Bronchial epithelial cell (primary cell): ENCODE results near the gene WIPF3. TPM values are rescaled to one million over a fixed set of nuclear protein-coding genes. Genes with fewer than 3 reads are reported as not detected.

Source experiments
- DNase-seq: peaks from one replicate; pipeline ENCODE4 v3.0.0-alpha.2; 2010; ENCODE audit warnings: low read depth
- FAIRE-seq: peaks from 2 replicates; lab custom pipeline; 2011; peaks lifted over from hg19 to GRCh38; lab: Jason Lieb, UNC
- H3K27me3 ChIP-seq: 2 replicates; pipeline ENCODE4 v1.5.1; 2011; ENCODE audit warnings: low read length; ENCODE audit not compliant: control insufficient read depth, insufficient read depth
- H3K36me3 ChIP-seq: 2 replicates; pipeline ENCODE4 v1.5.1; 2011; ENCODE audit warnings: low read length; ENCODE audit not compliant: control insufficient read depth, insufficient read depth
- H3K4me3 ChIP-seq: 2 replicates; pipeline ENCODE4 v1.5.1; 2011; ENCODE audit warnings: mild to moderate bottlenecking, low read depth, low read length, control low read depth
- total RNA-seq: library from RNA; depleted of rRNA; stranded (reverse); fragments of >200 nt; gene quantifications from 2 replicates; pipeline ENCODE4 v1.2.1, GENCODE V29; 2014
- TF ChIP-seq, protein P1 (sequence below): IDR thresholded peaks from 2 replicates; pipeline ENCODE4 v1.5.1; 2011; ENCODE audit warnings: mild to moderate bottlenecking, moderate library complexity, low read length, control low read depth, inconsistent platforms; ENCODE audit not compliant: insufficient read depth, severe bottlenecking

Gene WIPF3
- total RNA-seq, 1 donor from 2014 or later: under 0.01 TPM

DNA sequence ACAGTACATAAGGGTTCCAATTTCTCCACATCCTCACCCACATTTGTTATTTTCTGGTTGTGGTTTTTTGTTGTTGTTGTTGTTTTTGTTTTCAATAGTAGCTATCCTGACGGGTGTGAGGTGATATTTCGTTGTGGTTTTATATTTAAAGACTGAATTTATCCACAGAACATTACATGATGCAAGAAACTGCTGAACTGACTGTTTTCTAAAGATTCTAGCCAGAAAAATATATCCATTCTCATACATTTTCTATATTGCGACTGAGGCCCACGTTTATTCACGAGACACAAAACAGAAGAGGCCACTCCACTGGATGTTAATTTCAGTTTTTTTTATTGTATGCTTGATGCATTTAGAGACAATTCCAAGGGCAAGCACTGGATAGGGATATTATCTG is 113.5 kb downstream of the WIPF3 start:
- H3K27me3 ChIP-seq: no peaks in the 10 kb centered on the region
- H3K36me3 ChIP-seq: peaks cover 3% of the 10 kb centered on the region
- FAIRE-seq (no peak), DNase-seq (no peak)
- TF ChIP-seq, protein P1, sequence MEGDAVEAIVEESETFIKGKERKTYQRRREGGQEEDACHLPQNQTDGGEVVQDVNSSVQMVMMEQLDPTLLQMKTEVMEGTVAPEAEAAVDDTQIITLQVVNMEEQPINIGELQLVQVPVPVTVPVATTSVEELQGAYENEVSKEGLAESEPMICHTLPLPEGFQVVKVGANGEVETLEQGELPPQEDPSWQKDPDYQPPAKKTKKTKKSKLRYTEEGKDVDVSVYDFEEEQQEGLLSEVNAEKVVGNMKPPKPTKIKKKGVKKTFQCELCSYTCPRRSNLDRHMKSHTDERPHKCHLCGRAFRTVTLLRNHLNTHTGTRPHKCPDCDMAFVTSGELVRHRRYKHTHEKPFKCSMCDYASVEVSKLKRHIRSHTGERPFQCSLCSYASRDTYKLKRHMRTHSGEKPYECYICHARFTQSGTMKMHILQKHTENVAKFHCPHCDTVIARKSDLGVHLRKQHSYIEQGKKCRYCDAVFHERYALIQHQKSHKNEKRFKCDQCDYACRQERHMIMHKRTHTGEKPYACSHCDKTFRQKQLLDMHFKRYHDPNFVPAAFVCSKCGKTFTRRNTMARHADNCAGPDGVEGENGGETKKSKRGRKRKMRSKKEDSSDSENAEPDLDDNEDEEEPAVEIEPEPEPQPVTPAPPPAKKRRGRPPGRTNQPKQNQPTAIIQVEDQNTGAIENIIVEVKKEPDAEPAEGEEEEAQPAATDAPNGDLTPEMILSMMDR: no peak
- no peak overlapping the region for H3K4me3 ChIP-seq

DNA sequence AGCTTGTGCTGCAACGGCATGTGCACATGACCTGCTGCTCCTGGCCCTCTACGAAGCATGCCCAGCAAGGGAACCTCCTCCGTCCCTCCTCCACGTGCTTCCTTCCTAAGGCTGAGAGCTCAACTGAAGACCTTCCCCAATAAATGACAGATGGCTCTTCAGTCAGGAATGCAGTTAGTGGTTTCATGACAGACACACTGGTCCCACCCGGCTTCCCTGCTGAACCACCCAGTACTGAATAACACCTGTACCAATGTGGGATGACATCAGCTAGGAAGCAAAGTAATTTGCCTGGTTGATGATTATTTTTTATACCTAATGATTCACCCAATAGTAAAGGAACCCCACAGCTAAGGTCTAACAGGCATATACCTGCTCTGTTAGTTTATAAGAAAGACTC is 114.2 kb downstream of the WIPF3 start:
- peaks cover 3% of the 10 kb centered on the region for H3K36me3 ChIP-seq
- no peaks in the 10 kb centered on the region for H3K27me3 ChIP-seq
- FAIRE-seq (no peak), DNase-seq (no peak)
- TF ChIP-seq, protein P1: no peak
- H3K4me3 ChIP-seq: no peak overlapping the region

DNA sequence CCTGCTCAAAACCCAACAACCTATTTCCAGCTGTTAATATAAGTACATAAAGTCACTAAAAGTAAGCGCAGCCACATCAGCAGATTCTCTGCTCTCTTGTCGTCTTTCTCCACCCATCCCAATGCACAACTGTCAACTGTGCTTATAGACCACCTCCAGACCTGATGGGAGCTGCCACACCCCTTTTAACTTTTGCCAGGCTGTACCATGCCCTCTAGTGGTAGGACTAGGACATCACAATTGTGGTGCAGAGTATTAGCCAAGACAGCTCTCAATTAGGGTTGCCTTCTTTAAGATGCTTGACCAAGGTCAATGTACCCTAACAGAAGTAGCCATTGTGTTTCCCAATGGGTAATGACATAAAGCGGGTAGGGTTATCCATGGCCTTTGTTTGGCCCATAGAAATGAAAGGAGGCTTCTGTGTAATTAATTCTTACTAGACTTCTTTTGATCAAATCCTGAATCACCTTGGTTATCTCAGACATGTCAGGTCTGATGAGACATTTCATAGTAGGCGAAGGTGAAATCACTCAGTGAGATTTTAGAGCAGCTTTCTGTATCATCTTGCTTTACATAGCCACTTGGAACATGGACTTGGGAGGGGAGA is 115.2 kb downstream of the WIPF3 start:
- DNase-seq (peak; percentile 64), FAIRE-seq (no peak)
- Histone ChIP-seq H3K4me3 (no peak overlapping the region), H3K36me3 (peaks cover 3% of the 10 kb centered on the region), H3K27me3 (no peaks in the 10 kb centered on the region)
- TF ChIP-seq, protein P1: peak; percentile 85

DNA sequence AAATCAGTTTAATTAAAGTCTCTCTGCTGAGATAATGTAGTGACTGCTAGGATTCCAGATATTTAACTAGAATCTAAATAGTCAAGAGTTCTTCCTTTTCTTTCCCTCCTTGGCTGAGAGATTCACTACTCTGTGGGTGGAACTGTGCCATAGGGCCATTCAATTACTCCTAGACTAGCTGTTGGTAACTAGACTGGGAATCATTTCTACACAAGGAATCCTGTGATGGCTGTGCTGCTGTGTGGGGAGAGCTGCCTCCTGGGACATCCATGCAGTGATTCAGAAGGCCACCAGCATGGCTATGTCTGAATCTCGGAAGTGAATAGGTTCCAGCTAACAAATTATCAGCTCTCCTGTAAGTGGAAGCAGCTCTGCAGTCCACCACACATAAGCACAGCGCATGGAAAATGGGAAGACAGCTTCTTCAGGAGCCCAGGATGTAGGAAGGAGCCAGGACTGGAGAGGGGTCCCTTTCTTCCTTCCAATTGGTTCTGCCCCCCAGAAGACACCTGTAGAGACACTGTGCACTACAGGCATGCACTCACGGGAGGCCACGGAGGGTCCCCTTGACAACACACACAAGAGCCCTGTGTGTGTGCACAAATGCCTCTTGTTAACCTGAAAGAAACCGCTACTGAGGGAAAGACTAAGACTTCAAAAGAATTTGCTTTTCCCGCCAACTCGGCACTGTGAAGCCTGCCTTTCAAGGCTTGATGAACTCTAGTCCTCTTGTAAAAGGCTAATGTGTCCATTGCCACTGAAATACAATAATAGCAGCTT is 116.8 kb downstream of the WIPF3 start:
- Histone ChIP-seq H3K36me3 (peaks cover 3% of the 10 kb centered on the region), H3K4me3 (no peak overlapping the region), H3K27me3 (no peaks in the 10 kb centered on the region)
- no peak for FAIRE-seq
- TF ChIP-seq, protein P1: no peak
- no peak for DNase-seq

GRCh38 chr7:29924006-29924405 is 117.7 kb downstream of the WIPF3 start:
- Histone ChIP-seq H3K27me3 (no peaks in the 10 kb centered on the region), H3K36me3 (peaks cover 3% of the 10 kb centered on the region), H3K4me3 (no peak overlapping the region)
- DNase-seq: no peak
- FAIRE-seq: no peak
- TF ChIP-seq, protein P1: no peak
